Gastrocnemius medialis (tissue), 4 donors: ENCODE data around the gene TRIM24.

Source experiments
- CTCF ChIP-seq, 5 experiments: fragments of 450-650 bp in 3 of 5; fragments of 200-600 bp in 2 of 5; sonication (generic) in 2 of 5; IDR thresholded peaks in 4 of 5; conservative IDR thresholded peaks in 1 of 5; 1 replicate in 4 of 5; 2 replicates in 1 of 5; pipeline ENCODE4 v1.5.1; 2016 to 2019; ENCODE audit warnings: antibody characterized with exemption in 5 of 5, mild to moderate bottlenecking in 3 of 5, moderate library complexity in 3 of 5
- POLR2A ChIP-seq, 2 donors: fragments of 450-650 bp; IDR thresholded peaks; one replicate each; pipeline ENCODE4 v1.6.1; 2017; ENCODE audit warnings: antibody characterized with exemption in 2 of 2, mild to moderate bottlenecking in 2 of 2, moderate library complexity in 2 of 2

- TF ChIP-seq POLR2A (IDR thresholded peaks at IDR 0.05) (no peak), CTCF (IDR thresholded peaks at IDR 0.05 in 4 of 5, conservative IDR thresholded peaks at IDR 0.05 in 1 of 5) (no peak)
These were observed 8.4 kb downstream of the TRIM24 start for GRCh38 chr7:138468244-138469123.
